ENCODE results near the gene PHF21A.

- TF ChIP-seq CTCF (IDR thresholded peaks at IDR 0.05): no peak
- TF ChIP-seq POLR2A (IDR thresholded peaks at IDR 0.05): no peak
These were observed 234.3 kb downstream of the PHF21A start for GRCh38 chr11:45886816-45887520.

Measured in uterus (tissue), 2 donors.